Liver (tissue), 9 donors: ENCODE measurements around the gene CFL1. TPM values are rescaled to one million over a fixed set of nuclear protein-coding genes. Genes with fewer than 3 reads are reported as not detected.
"Not testable (repeated sequence)": the region's sequence is repeated elsewhere in the genome, so short reads cannot be mapped to it uniquely, and the experiment has no call there.

ENCODE experiments used
- DNase-seq: peaks from one replicate; pipeline ENCODE4 v3.0.0-alpha.2; 2017; ENCODE audit warnings: low spot score
- H3K27ac ChIP-seq, 2 donors: one replicate each; pipeline ENCODE4 v1.7.0; 2013; ENCODE audit warnings: inconsistent platforms in 2 of 2, low read length in 2 of 2, control low read depth in 1 of 2, low read depth in 1 of 2, mild to moderate bottlenecking in 1 of 2
- H3K27me3 ChIP-seq, 4 donors: one replicate each; pipeline versions ENCODE4 v1.6.1 to v1.7.0; 2013; ENCODE audit warnings: low read length in 3 of 4, inconsistent platforms in 1 of 4, mild to moderate bottlenecking in 1 of 4, moderate library complexity in 1 of 4; ENCODE audit not compliant: control insufficient read depth in 4 of 4, insufficient read depth in 4 of 4
- H3K36me3 ChIP-seq, 4 donors: one replicate each; pipeline versions ENCODE4 v1.6.1 to v1.7.0; 2013; ENCODE audit warnings: low read length in 3 of 4, mild to moderate bottlenecking in 3 of 4, low read depth in 1 of 4, moderate library complexity in 1 of 4; ENCODE audit not compliant: control insufficient read depth in 4 of 4, insufficient read depth in 3 of 4
- H3K4me1 ChIP-seq, 4 donors: one replicate each; pipeline versions ENCODE4 v1.6.1 to v1.7.0; 2013; ENCODE audit warnings: low read length in 3 of 4, mild to moderate bottlenecking in 3 of 4, moderate library complexity in 1 of 4; ENCODE audit not compliant: control insufficient read depth in 4 of 4, insufficient read depth in 4 of 4
- H3K4me3 ChIP-seq, 3 donors: one replicate each; pipeline versions ENCODE4 v1.6.1 to v1.7.0; 2013; ENCODE audit warnings: low read length in 3 of 3, control low read depth in 1 of 3, low read depth in 1 of 3, mild to moderate bottlenecking in 1 of 3
- H3K9ac ChIP-seq, 2 donors: one replicate each; pipeline ENCODE4 v1.7.0; 2013; ENCODE audit warnings: low read length in 2 of 2, mild to moderate bottlenecking in 2 of 2, moderate library complexity in 2 of 2, control low read depth in 1 of 2, low read depth in 1 of 2
- H3K9me3 ChIP-seq, 4 donors: one replicate each; pipeline versions ENCODE4 v1.6.1 to v1.7.0; 2013; ENCODE audit warnings: low read length in 3 of 4; ENCODE audit not compliant: control insufficient read depth in 4 of 4
- ATF3 ChIP-seq: IDR thresholded peaks from 2 replicates; pipeline ENCODE4 v1.6.1; 2016; ENCODE audit warnings: antibody characterized with exemption
- EGR1 ChIP-seq, 2 donors: IDR thresholded peaks; 2 replicates each; pipeline ENCODE4 v1.6.1; 2016 to 2018; ENCODE audit warnings: antibody characterized with exemption in 2 of 2, low read depth in 2 of 2
- FOXA1 ChIP-seq: IDR thresholded peaks from 2 replicates; pipeline ENCODE4 v1.6.1; 2016; ENCODE audit warnings: antibody characterized with exemption
- FOXA2 ChIP-seq: IDR thresholded peaks from 2 replicates; pipeline ENCODE4 v1.6.1; 2016; ENCODE audit warnings: antibody characterized with exemption
- GABPA ChIP-seq, 2 donors: IDR thresholded peaks in 1 of 2; conservative IDR thresholded peaks in 1 of 2; 2 replicates each; pipeline ENCODE4 v1.6.1; 2016; ENCODE audit warnings: antibody characterized with exemption in 2 of 2, mild to moderate bottlenecking in 1 of 2, moderate library complexity in 1 of 2
- HNF4A ChIP-seq, 2 donors: conservative IDR thresholded peaks; 2 replicates each; pipeline ENCODE4 v1.6.1; 2016; ENCODE audit warnings: antibody characterized with exemption in 2 of 2, mild to moderate bottlenecking in 2 of 2
- HNF4G ChIP-seq: IDR thresholded peaks from 2 replicates; pipeline ENCODE4 v1.6.1; 2016; ENCODE audit warnings: antibody characterized with exemption
- JUND ChIP-seq, 2 donors: IDR thresholded peaks; 2 replicates each; pipeline ENCODE4 v1.6.1; 2016; ENCODE audit warnings: antibody characterized with exemption in 2 of 2
- MAX ChIP-seq: IDR thresholded peaks from 2 replicates; pipeline ENCODE4 v1.6.1; 2016; ENCODE audit warnings: antibody characterized with exemption
- NR2F2 ChIP-seq: IDR thresholded peaks from 2 replicates; pipeline ENCODE4 v1.6.1; 2016; ENCODE audit warnings: antibody characterized with exemption
- REST ChIP-seq: IDR thresholded peaks from 2 replicates; pipeline ENCODE4 v1.6.1; 2016; ENCODE audit warnings: antibody characterized with exemption, mild to moderate bottlenecking
- RXRA ChIP-seq, 2 donors: IDR thresholded peaks; 2 replicates each; pipeline ENCODE4 v1.6.1; 2017 to 2018; ENCODE audit warnings: antibody characterized with exemption in 2 of 2, mild to moderate bottlenecking in 1 of 2
- SP1 ChIP-seq: IDR thresholded peaks from 2 replicates; pipeline ENCODE4 v1.6.1; 2018; ENCODE audit warnings: antibody characterized with exemption, mild to moderate bottlenecking
- TAF1 ChIP-seq: conservative IDR thresholded peaks from 2 replicates; pipeline ENCODE4 v1.6.1; 2016; ENCODE audit warnings: antibody characterized with exemption, mild to moderate bottlenecking
- YY1 ChIP-seq: IDR thresholded peaks from 2 replicates; pipeline ENCODE4 v1.6.1; 2016; ENCODE audit warnings: antibody characterized with exemption, mild to moderate bottlenecking
- ZBTB33 ChIP-seq: IDR thresholded peaks from 2 replicates; pipeline ENCODE4 v1.6.1; 2016; ENCODE audit warnings: antibody characterized with exemption
- WGBS: extraction: QIAGEN DNeasy Blood & Tissue Kit; methylation state at CpG from one replicate; pipeline ENCODE4 v1.1.7; 2013; 5-methylcytosine and 5-hydroxymethylcytosine counted together
- polyA plus RNA-seq, 2 donors: library from polyadenylated mRNA; stranded (reverse) in 1 of 2; unstranded in 1 of 2; fragments of 200-250 nt in 1 of 2; fragments of >200 nt in 1 of 2; fragmentation: Nextera tagmentation in 1 of 2; extraction: Ambion mirVana in 1 of 2; gene quantifications; one replicate each; pipeline versions ENCODE4 v1.2.1 to v1.2.3, GENCODE V29; 2013 to 2015
- total RNA-seq, 2 donors: library from RNA; depleted of rRNA; stranded (reverse); fragments of >200 nt; gene quantifications; one replicate each; pipeline ENCODE4 v1.2.3, GENCODE V29; 2014
- donor health status: healthy.
- donor health status: healthy.
- donor health status: healthy.
- donor health status: healthy.
- donor health status: healthy.

The CFL1 gene
- total and polyA plus RNA-seq, 4 donors, result 184 to 498 (median 282) TPM

- TF ChIP-seq REST (no peak), TAF1 (no peak), HNF4A (conservative IDR thresholded peaks at IDR 0.05) (no peak), FOXA1 (no peak)
Measured at GRCh38 chr11:65895482-65895981, 37.6 kb upstream of the CFL1 start (continued).

GRCh38 chr11:65894034-65894591 is 36.1 kb upstream of the CFL1 start:
- H3K9ac ChIP-seq, result no peak overlapping the region
- peaks cover 7 to 26% (median 17%) of the 10 kb centered on the region in 4 donors for H3K4me1 ChIP-seq
- H3K27ac ChIP-seq, result peak overlapping the region; percentile 79 to 80
- TF ChIP-seq ATF3, result no peak
- no peak for TF ChIP-seq SP1
- TF ChIP-seq GABPA (IDR thresholded peaks at IDR 0.05 in 1 of 2, conservative IDR thresholded peaks at IDR 0.05 in 1 of 2), result no peak
- TF ChIP-seq ZBTB33, result no peak
- no peak for TF ChIP-seq NR2F2
- TF ChIP-seq FOXA1, result no peak
- no peak for TF ChIP-seq JUND (IDR thresholded peaks at IDR 0.05)
- no peaks in the 10 kb centered on the region for H3K27me3 ChIP-seq
- DNase-seq, result no peak
- H3K4me3 ChIP-seq, result no peak overlapping the region
- H3K9me3 ChIP-seq, result no peaks in the 10 kb centered on the region
- 75% methylated on average over 16 of the region's 16 CpGs for WGBS
- no peaks in the 10 kb centered on the region for H3K36me3 ChIP-seq

GRCh38 chr11:65892661-65893317 is 34.8 kb upstream of the CFL1 start:
- H3K27me3 ChIP-seq, result no peaks in the 10 kb centered on the region
- H3K27ac ChIP-seq, result peak overlapping the region in 1 of 2 donors; percentile 83
- peaks cover 7 to 37% (median 24%) of the 10 kb centered on the region in 4 donors for H3K4me1 ChIP-seq
- no peak for DNase-seq
- no peaks in the 10 kb centered on the region for H3K9me3 ChIP-seq
- no peak overlapping the region for H3K4me3 ChIP-seq
- 82% methylated on average over 10 of the region's 10 CpGs for WGBS
- no peak overlapping the region for H3K9ac ChIP-seq
- no peaks in the 10 kb centered on the region for H3K36me3 ChIP-seq
- TF ChIP-seq EGR1 (IDR thresholded peaks at IDR 0.05; ENCODE audit: low read depth in 2 of 2), result no peak
- no peak for TF ChIP-seq RXRA (IDR thresholded peaks at IDR 0.05)
- TF ChIP-seq GABPA (IDR thresholded peaks at IDR 0.05 in 1 of 2, conservative IDR thresholded peaks at IDR 0.05 in 1 of 2), result no peak
- no peak for TF ChIP-seq FOXA1
- TF ChIP-seq MAX, result no peak
- no peak for TF ChIP-seq NR2F2
- no peak for TF ChIP-seq YY1
- TF ChIP-seq SP1, result no peak
- no peak for TF ChIP-seq JUND (IDR thresholded peaks at IDR 0.05)
- no peak for TF ChIP-seq HNF4G
- TF ChIP-seq FOXA2, result no peak
- TF ChIP-seq HNF4A (conservative IDR thresholded peaks at IDR 0.05), result no peak
- TF ChIP-seq TAF1, result no peak

GRCh38 chr11:65892137-65892540 is 34.2 kb upstream of the CFL1 start:
- not testable (repeated sequence) for H3K9me3 ChIP-seq, H3K9ac ChIP-seq, DNase-seq, H3K36me3 ChIP-seq, H3K27me3 ChIP-seq
- Histone ChIP-seq H3K4me1 (peaks cover 10 to 42% (median 30%) of the 10 kb centered on the region in 4 donors), H3K27ac (peak overlapping the region; percentile 83 to 89), H3K4me3 (peak overlapping the region in 1 of 3 donors; percentile 64)
- WGBS, result 78% methylated on average over 5 of the region's 5 CpGs
